Measurements from ENCODE around the gene SMIM29.

SMIM29 gene

GRCh38 chr6:34230653-34231371 lies 18.0 kb downstream of the SMIM29 start:
- in situ Hi-C loops (cut with MboI; ENCODE audit: low sequenced_read_pairs), result no loop called here

- in situ Hi-C loops (cut with MboI; ENCODE audit: low sequenced_read_pairs), result no loop called here
Measured at GRCh38 chr6:34229877-34230276, 18.9 kb downstream of the SMIM29 start.

DNA sequence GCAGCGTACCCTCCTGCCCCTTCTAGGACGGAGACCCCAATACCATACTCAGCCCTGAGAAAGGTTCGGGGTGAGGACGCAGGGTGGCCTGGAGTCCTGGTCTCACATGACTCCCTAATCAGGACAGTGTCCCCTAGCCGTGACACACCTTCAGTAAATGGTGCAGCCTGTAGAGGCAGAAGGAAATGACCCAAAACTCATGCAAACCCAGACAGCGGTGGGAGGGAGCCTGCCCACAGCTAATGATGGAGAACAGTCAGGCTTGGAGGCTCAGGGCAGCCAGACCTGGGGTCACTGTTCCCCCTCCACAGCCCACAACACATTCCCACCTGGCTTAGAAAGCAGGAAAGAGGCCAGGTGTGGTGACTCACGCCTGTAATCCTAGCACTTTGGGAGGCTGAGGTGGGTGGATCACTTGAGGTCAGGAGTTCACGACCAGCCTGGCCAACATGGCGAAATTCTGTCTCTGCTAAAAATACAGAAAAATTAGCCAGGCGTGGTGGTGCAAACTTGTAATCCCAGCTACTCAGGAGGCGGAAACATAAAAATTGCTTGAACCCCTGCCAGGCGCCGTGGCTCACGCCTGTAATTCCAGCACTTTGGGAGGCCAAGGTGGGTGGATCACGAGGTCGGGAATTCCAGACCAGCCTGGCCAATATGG lies 20.9 kb downstream of the SMIM29 start:
- in situ Hi-C loops (cut with MboI; ENCODE audit: low sequenced_read_pairs), result no loop called here

- in situ Hi-C loops (cut with MboI; ENCODE audit: low sequenced_read_pairs), result no loop called here
Measured at GRCh38 chr6:34226731-34227586, 21.8 kb downstream of the SMIM29 start.

DNA sequence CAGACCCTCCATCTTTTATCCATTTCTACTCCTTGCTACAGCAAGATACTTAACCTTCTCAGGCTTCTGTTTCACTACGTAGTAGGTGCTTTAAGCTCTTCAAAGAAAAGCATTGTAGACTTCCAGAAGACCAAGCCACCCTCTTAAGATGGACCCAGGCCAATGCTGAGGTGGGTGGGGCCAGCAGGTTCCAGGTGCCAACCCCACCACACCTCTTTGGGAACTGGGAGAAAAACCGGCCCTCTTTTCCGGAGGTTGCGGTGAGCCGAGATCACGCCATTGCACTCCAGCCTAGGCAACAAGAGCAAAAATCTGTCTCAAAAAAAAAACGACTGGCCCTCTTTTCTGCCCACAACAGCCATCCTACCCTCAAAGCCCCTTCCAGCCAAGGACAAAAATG lies 22.7 kb downstream of the SMIM29 start:
- in situ Hi-C loops (cut with MboI; ENCODE audit: low sequenced_read_pairs), result no loop called here

DNA sequence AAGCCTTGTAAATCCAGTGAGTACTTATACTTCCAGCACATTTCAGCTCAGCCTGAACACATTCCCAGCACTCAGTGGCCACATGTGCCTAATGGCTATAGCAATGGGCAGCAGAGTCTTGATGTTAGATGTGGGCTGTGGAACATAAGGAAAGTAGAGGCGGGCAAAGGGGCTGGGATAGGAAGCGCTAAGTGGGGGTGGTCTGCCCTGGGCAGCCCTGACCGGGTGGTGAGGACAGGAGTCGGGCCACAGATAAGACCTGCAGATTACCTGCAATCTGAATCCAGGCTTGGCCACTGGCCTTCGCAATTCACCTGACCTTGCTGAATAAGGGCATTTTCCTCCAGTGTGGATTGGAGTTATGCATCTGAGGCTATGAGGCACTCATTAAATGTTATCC lies 23.3 kb downstream of the SMIM29 start:
- in situ Hi-C loops (cut with MboI; ENCODE audit: low sequenced_read_pairs), result no loop called here

DNA sequence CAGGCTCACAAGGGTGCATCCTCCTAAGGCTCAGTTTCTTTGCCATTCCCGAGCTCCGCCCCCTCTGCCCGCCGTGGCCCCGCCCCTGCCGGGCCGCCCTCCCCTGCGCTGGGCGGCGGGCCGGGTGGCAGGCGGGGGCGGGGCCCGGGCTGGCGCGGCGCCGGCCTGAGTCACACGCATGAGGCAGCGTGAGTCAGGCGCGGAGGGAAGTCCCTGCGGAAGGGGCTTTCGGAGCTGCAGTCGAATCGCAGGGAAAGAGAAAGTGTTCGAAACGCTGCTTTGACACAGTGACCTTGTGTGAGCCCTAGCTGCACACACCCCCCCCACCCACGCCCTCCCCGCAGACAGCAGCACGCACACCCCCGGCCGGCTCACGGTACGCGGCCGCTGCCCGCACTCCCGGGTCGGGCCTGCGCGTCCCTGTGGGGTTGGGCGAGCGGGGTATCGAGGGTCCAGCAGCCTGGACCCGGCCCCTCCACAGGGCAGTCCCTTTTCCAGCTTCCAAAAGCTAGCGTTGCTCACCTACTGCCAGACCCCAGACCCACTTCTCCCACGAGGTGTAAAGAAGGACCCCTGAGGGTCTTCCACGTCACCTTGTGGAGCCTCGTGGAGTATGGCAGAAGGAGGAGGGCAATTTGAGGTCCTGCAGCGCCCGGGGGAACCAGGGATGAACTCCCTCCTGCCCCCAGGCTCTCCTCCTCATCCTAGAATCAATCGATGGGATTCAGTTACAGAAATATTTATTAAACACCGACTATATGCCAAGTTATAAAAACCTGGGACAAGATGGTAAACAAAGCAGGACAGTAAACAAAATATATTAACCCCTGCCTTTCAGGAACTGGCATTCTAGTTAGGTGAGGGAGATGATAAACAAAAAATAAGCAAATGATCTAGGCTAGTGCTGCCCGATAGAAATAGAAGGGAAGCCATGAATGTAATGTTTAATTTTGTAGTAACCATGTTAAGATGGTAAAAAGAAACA lies 24.6 kb downstream of the SMIM29 start:
- in situ Hi-C loops (cut with MboI; ENCODE audit: low sequenced_read_pairs), result no loop called here

DNA sequence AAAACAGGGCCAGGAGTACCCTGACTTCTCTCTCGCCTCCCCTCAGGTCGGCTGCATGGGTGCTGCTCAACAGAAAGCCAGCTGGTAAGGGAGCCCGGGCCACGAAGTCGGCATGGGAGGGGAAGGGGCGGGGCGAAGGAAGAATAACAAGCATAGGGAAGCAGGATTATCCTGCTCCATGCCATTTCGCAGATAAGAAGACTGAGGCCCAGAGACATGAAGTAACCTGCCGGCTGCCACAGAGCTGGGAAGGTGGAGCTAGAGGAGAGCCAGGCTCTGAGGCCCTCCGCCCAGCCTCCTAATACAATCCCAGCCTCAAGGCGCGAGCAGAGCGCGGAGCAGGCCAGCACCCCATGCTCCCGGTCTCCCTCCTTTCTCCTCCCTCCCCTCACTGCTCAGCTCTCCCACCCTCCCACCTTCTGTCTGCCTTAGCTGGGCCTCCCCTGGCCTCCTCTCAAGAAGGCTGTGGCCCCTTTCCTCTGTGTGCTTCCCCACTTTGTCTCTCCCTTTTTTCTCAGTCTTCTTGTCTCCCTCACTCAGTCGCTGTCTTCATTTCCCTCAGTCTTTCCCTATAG lies 25.3 kb downstream of the SMIM29 start:
- in situ Hi-C loops (cut with MboI; ENCODE audit: low sequenced_read_pairs), result no loop called here

DNA sequence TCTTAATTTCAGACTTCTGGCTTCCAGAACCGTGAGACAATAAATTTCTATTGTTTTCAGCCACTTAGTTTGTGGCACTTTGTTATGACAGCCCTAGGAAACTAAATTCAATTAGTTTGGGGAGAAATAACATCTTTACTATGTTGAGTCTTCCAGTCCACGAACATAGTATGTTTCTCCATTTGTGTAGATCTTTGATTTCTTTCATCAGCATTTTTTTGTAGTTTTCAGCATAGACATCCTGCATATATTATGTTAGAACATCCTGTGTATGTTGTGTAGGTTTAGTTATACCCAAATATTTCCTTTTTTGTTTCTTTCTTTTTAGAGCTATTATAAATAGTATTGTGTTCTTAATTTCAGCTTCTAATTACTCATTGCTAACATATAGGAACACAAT lies 30.1 kb downstream of the SMIM29 start:
- in situ Hi-C loops (cut with MboI; ENCODE audit: low sequenced_read_pairs), result no loop called here

- in situ Hi-C loops (cut with MboI; ENCODE audit: low sequenced_read_pairs), result no loop called here
Measured at GRCh38 chr6:34213772-34214171, 35.0 kb downstream of the SMIM29 start.

DNA sequence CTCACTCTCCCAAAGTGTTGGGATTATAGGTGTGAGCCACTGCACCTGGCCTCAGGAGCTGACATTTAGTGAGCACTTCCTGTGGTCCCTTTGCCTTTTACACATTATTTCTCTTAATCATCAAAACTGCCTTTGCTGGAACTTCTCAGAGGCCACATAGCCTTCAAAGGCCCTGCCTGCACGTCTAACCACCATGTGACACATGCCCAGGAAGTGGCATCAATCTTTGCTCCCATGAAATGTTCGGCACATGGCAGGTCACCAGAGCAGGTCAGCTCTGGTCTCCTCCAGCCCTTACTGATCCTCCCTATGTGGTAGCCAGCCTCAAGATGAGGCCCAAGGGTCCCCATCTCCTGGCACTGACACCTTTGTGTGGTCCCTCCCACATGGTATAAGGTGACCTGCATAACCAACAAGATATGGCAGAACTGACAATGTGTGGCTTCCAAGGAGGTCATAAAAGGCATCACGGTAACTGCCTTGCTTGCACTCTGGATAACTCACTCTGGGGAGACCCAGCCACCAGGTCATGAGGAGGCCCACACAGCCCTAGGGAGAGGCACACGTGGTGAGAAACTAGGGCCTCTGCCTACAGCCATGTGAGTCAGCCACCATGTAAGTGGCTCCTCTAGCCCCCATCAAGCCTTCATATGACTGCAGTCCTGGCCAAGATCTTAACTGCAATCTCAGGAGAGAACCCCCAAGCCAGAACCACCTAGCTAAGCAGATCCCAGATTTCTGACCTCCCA lies 40.9 kb downstream of the SMIM29 start:
- in situ Hi-C loops (cut with MboI; ENCODE audit: low sequenced_read_pairs), result no loop called here

- in situ Hi-C loops (cut with MboI; ENCODE audit: low sequenced_read_pairs), result no loop called here
Measured at GRCh38 chr6:34206726-34207125, 42.1 kb downstream of the SMIM29 start.

DNA sequence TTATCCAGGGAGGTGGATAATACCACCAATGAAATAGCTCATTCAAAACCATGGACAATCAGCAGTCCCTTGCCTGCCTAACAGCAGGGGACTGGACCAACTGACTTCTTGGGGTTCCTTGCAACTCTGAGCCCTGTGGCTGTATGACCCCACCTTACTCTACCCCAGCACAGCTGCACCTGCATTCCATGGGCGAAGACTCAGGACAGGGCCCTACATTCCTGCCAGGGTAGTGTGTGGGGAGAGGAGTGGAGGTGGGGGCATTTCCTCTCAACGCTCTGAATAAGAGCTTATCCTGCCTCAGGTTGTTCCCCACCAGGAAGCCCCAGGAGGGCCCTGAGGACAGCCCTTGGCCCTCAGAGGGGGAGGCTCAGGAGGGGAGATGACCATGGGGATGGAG lies 42.9 kb downstream of the SMIM29 start:
- in situ Hi-C loops (cut with MboI; ENCODE audit: low sequenced_read_pairs), result no loop called here

GRCh38 chr6:34205466-34205865 lies 43.3 kb downstream of the SMIM29 start:
- in situ Hi-C loops (cut with MboI; ENCODE audit: low sequenced_read_pairs), result no loop called here

- in situ Hi-C loops (cut with MboI; ENCODE audit: low sequenced_read_pairs), result no loop called here
Measured at GRCh38 chr6:34204693-34205092, 44.1 kb downstream of the SMIM29 start.

DNA sequence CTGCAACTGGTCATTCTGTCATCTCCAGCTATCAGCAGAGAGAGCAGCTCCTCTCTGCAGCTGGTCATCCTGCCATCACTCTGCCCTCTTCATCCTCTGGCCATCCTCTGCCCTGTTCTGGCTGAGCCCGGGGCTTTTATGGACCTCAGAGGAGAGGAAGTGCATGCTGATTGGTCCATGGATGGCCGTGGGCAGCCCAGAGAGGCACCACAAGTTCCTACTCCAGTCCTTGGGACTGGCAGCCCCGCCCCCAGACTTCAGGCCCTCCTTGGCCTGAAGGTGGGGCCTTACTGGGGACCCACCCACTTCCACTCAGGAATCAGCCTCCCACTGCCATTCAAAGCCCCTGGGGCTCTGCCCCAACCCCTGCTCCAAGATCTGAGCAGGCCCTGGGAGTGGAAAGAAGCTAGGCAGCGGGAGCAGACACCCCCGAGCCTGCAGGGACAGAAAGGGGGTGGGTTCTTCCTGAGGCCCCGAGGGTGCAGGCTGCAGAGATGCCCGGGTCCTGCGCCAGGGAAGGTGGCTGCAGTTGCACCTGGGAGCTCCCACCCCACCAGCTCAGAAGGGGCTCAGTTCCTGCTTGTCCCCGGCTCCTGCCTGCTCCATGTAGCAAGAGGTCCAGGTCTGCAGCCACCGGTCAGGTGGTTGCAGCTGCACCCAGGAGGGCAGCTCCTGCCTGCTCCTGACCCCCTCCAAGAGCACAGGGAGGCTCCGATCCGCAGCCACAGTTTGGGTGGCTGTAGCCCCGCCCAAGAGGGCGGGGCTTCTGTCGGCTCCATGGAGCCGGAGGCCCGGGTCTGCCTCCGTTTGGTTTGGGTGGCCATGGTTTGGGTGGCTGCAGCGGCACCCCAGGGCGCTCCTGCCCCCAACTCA lies 46.2 kb downstream of the SMIM29 start:
- in situ Hi-C loops (cut with MboI; ENCODE audit: low sequenced_read_pairs), result no loop called here

- in situ Hi-C loops (cut with MboI; ENCODE audit: low sequenced_read_pairs), result no loop called here
Measured at GRCh38 chr6:34201455-34202107, 47.2 kb downstream of the SMIM29 start.

DNA sequence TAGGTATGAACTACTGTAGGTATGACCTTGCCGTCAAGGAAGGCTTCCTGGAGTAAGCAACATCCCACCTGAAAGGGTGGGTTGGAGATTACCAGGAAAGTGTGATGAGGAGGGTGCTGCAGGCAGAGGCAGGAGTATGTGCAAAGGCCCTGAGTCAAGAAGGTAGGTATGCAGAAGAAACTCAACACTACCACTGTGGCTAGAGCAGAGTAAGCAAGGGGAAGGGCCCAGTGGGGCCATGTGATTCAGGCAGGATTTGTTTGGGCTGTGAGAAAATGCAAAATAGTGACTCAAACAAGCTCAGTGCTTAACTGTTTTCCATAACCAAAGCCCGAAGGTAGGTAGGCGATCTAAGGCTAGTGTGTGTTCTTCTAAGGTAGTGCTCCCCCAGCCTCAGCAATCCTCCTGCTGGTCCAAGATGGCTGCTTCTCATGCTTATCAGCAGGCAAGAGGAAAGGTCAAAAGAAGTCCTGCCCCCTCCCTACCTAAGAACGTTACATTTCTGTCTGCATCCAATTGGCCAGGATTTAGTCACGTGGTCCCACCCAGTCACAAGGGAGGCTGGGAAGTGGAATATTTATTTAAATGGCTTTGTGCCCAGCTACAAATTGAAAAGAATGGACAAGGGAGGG lies 48.4 kb downstream of the SMIM29 start:
- in situ Hi-C loops (cut with MboI; ENCODE audit: low sequenced_read_pairs), result no loop called here

Data from HL-60/S4 treated with phorbol 12-myristate 13-acetate at 8.2 ng/mL for 4 days and 3 days (cell line).